WERI-Rb-1 (cell line): ENCODE data around the gene SARNP.

ENCODE experiments used
- DNase-seq: peaks from one replicate; pipeline ENCODE4 v3.0.0-alpha.2; 2020
- H3K27ac ChIP-seq: fragments of 250-450 bp; sonication (Bioruptor Pico); 2 replicates; pipeline ENCODE4 v1.5.1; 2020; ENCODE audit warnings: mild to moderate bottlenecking, moderate library complexity
- H3K27me3 ChIP-seq: fragments of 250-450 bp; sonication (Bioruptor Pico); 2 replicates; pipeline ENCODE4 v1.5.1; 2021; ENCODE audit warnings: mild to moderate bottlenecking, low read depth, moderate library complexity; ENCODE audit not compliant: insufficient read depth, severe bottlenecking
- H3K36me3 ChIP-seq: fragments of 250-450 bp; sonication (Bioruptor Pico); 2 replicates; pipeline ENCODE4 v1.5.1; 2020; ENCODE audit warnings: mild to moderate bottlenecking, moderate library complexity
- H3K4me3 ChIP-seq: 2 replicates; pipeline ENCODE4 v1.5.1; 2011; ENCODE audit warnings: low read depth, mild to moderate bottlenecking, control low read depth, low read length
- H3K9me3 ChIP-seq: fragments of 250-450 bp; sonication (Bioruptor Pico); 2 replicates; pipeline ENCODE4 v1.5.1; 2021; ENCODE audit warnings: mild to moderate bottlenecking, moderate library complexity; ENCODE audit not compliant: severe bottlenecking
- TF ChIP-seq, protein P1 (sequence below): IDR thresholded peaks from 2 replicates; pipeline ENCODE4 v1.5.1; 2011; ENCODE audit warnings: low read depth, mild to moderate bottlenecking, control low read depth, inconsistent platforms, low read length

Gene SARNP

DNA sequence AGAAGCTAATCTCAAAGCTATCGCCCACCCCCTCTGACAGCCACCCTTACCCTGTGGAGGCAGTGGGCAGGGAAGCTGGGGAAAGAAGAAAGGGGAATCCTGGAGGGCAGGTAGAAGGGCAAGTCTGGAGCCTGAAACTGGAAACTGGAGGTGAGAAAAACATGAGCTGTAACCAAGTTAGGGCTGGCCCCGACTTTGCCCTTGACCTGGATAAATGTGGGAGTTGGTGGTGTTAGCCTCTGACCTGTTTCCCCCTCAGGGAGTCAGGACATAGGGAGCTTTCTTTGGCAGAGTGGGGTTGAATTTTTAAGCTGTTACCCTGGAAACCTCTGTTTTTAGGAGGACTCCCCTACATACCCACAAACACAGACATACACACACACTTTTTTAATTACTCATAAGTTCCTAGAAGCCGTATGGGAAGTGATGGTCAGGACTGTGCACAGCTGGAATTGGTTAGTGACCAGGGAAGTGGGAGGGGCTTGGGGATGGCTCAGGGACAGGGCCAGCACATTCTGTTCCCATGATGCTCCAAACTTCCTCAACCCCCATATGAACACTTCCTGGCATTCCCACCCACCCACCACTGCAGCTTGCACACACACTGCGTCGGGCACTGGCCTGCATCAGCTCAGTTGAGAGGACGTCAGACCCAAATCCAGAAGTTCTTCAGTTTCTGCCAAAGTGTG, 30.2 kb upstream of the SARNP start:
- no peaks in the 10 kb centered on the region for H3K27me3 ChIP-seq
- no peaks in the 10 kb centered on the region for H3K36me3 ChIP-seq
- DNase-seq = no peak
- no peak overlapping the region for H3K4me3 ChIP-seq
- no peak overlapping the region for H3K27ac ChIP-seq
- no peaks in the 10 kb centered on the region for H3K9me3 ChIP-seq
- TF ChIP-seq, protein P1, sequence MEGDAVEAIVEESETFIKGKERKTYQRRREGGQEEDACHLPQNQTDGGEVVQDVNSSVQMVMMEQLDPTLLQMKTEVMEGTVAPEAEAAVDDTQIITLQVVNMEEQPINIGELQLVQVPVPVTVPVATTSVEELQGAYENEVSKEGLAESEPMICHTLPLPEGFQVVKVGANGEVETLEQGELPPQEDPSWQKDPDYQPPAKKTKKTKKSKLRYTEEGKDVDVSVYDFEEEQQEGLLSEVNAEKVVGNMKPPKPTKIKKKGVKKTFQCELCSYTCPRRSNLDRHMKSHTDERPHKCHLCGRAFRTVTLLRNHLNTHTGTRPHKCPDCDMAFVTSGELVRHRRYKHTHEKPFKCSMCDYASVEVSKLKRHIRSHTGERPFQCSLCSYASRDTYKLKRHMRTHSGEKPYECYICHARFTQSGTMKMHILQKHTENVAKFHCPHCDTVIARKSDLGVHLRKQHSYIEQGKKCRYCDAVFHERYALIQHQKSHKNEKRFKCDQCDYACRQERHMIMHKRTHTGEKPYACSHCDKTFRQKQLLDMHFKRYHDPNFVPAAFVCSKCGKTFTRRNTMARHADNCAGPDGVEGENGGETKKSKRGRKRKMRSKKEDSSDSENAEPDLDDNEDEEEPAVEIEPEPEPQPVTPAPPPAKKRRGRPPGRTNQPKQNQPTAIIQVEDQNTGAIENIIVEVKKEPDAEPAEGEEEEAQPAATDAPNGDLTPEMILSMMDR = no peak

DNA sequence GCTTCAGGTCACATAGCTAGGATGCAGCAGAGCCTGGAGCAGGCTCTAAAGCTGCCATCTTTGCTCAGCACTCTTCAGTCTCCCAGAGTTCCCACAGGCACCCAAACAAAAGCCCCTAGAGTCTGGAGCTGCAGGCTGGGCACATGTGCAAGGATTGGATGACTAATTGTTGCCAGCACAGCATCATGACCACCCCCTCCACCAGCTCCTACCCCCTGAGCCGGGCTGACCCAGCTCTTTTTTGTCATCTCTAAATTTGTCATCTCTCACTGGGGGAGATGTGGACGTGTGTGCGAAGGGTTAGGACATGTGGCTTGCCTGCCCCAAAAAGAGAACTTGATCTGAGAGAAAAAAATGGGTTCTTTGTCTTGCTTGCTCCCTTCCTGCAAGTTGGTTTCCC, 29.5 kb upstream of the SARNP start:
- DNase-seq = no peak
- no peak overlapping the region for H3K4me3 ChIP-seq
- no peaks in the 10 kb centered on the region for H3K9me3 ChIP-seq
- H3K27me3 ChIP-seq = no peaks in the 10 kb centered on the region
- H3K27ac ChIP-seq = no peak overlapping the region
- TF ChIP-seq, protein P1 = no peak
- no peaks in the 10 kb centered on the region for H3K36me3 ChIP-seq

DNA sequence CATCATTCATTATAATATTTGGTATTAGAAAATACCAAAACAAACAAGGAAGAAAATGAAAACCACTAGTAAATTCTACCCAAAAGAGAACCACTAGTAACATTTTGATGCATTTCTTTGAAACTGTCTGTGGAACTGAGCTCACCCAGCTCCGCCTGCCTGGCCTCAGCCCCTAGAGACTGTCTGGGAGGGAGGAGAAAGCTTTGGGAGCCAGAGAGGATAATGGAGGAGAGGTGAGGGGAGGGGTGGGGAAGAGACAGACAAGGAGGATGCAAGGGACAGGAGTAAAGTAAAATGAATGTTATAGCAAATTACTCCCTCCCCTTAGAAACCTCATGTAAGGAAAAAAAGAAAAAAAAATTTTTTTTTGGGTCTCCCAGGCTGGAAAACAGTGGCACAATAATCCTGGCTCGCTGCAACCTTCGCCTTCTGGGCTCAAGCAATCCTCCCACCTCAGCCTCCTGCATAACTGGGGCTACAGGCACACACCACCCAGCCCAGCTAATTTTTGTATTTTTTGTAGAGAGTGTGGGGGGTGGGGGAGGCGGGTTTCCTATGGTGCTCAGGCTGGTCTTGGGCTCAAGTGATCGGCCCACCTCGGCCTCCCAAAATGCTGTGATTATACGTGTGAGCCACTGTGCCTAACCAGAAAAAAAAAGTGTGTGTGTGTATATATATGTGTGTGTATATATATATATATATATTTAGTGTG, 28.4 kb upstream of the SARNP start:
- Histone ChIP-seq H3K27ac (no peak overlapping the region), H3K9me3 (no peaks in the 10 kb centered on the region), H3K36me3 (no peaks in the 10 kb centered on the region), H3K4me3 (no peak overlapping the region), H3K27me3 (no peaks in the 10 kb centered on the region)
- TF ChIP-seq, protein P1 = no peak
- DNase-seq = no peak

DNA sequence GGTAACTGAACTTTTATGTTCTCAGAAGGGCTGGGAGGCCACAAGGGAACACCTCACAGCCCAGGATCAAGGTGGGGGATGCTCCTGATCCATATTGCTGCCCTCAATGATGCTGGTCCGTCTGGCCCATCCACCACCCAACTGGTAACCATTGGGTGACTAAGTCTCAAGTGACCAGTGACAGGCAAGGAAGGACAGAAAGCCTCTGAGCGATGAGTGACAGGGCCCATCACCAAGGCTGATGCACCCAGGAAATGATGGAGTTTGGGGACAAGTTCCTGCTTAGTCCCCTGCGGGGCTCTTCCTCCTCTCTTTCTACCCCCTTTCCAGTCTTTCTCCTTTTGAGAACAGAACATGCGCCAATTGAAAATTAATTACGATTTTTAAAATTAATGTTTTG, 27.8 kb upstream of the SARNP start:
- no peaks in the 10 kb centered on the region for H3K36me3 ChIP-seq
- TF ChIP-seq, protein P1 = no peak
- no peak overlapping the region for H3K4me3 ChIP-seq
- H3K9me3 ChIP-seq = no peaks in the 10 kb centered on the region
- H3K27ac ChIP-seq = no peak overlapping the region
- no peak for DNase-seq
- no peaks in the 10 kb centered on the region for H3K27me3 ChIP-seq

DNA sequence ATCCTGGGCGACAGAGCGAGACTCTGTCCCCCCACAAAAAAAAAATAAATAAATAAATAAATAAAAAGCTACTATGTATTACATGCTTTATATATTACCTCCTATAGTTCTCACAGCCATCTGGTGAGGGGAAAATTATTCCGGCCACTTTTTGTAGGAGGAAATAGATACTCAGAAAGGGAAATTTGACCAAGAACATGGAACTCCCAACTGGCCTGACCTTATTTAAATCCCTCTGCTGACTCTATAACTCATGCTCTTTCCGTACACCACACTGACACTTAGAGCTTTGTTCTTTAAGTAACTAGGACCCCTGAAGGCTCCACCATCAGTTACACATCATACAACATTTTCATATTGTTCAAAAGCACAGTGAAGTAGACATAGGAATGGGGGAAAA, 27.4 kb upstream of the SARNP start:
- no peak overlapping the region for H3K4me3 ChIP-seq
- no peaks in the 10 kb centered on the region for H3K36me3 ChIP-seq
- TF ChIP-seq, protein P1 = no peak
- H3K27ac ChIP-seq = no peak overlapping the region
- no peaks in the 10 kb centered on the region for H3K9me3 ChIP-seq
- no peak for DNase-seq
- H3K27me3 ChIP-seq = no peaks in the 10 kb centered on the region
